Measurements from ENCODE around the gene TAF4.
"Not testable (repeated sequence)": the region's sequence is repeated elsewhere in the genome, so short reads cannot be mapped to it uniquely, and the experiment has no call there.

Gene TAF4

DNA sequence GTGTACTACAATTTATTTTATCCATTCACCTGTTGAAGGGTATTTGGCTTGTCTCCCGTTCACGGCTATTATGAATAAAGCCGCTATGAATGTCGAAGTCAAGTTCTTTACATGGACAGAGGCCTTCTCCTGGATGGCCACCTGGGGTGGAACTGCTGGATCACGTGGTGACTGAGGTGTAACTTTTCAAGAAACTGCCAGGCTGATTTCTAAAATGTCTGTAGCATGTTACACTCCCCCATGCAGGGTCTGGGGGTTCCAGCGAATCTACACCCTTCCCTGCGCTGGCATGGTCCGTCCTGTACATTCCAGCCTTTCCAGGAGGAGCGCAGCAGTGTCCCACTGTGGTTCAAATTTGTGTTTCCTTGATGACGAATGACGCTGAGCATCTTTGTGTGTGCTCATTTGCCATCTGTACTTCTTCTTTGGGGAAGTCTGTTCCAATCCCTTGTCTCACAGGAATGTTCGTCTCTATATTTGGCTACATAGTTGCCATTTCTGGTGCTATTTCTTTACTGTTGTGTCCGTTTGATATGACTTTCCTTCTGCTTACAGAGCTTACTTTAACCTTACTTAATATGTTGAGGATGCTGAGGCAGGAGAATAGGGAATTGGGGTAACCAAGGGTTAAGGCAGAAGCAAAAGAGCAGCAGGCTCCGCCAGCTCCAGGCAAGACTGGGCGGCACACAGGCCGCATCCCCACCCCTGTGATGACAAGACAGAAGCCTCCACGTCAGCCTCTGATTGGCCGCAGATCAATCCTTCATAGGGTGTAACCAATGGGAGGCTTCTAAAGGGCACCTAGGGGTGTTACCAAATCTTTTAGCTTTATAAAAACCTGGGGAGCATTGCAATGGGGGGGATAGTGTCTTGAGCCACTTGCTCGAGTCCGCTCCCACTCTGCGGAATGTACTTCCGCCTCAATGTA is 106.6 kb downstream of the TAF4 start:
- no peak for DNase-seq

DNA sequence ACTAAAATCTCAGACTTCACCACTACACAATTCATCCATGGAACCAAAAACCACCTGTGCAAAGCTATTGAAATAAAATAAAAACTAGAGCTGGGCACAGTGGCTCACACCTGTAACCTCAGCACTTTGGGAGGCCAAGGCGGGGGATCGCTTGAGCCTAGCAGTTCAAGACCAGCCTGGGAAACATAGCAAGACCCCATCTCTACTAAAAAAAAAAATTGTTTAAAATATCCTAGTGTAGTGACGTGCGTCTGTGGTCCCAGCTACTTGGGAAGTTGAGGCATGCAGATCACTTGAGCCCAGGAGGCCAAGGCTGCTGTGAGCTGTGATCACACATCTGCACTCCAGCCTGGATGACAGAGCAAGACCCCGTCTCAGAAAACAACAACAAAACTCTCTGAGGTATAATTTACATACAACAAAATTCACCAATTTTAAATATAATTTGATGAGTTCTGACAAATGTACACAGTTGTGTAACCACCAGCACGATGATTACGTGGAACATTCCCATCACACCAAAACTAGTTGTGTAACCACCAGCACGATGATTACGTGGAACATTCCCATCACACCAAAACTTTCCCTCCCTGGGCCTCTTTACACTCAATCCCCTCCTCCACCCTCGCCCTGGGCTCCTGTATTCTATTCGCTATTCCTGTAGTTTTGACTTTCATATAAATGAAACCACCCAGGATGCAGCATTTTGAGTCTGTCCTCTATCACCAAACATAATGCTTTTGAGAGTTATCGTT is 107.5 kb downstream of the TAF4 start:
- DNase-seq, result no peak

DNA sequence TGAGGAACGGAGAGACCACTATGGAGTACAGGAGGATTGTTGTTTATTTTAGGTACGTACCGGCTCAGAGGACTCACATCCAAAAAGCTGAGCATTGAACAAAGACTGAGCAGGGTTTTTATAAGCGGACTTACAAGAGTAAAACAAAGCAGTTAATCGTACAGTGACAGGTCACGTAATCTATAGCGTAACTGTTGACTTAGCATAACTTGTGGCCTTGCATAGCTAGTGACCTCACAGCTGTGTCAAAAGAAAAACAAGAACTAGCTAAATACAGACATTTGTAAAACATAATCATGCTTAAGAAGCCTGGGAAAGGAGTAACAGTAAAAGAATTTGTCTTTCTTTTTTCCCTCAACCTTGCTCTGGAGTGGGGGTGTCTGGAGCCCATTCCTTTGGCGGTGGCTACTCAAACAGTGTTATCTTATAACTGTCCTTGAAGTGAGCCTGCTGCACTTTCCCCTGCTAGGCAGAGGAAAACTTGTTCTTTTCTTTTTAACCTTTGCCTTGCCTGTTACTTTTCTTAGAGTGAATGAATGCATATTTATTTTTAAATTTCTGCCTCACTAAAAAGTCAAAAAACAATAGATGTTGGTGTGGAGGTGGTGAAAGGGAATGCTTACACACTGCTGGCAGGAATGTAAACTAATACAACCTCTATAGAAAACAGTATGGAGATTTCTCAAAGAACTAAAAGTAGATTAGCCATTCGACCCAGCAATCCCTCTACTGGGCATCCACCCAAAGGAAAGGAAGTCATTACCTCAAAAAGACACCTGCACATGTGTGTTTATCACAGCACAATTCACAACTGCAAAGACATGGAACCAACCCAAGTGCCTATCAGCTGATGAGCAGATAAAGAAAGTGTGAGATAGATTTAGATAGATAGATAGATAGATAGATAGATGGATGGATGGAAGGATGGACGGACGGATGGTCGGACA is 109.0 kb downstream of the TAF4 start:
- no peak for DNase-seq

DNA sequence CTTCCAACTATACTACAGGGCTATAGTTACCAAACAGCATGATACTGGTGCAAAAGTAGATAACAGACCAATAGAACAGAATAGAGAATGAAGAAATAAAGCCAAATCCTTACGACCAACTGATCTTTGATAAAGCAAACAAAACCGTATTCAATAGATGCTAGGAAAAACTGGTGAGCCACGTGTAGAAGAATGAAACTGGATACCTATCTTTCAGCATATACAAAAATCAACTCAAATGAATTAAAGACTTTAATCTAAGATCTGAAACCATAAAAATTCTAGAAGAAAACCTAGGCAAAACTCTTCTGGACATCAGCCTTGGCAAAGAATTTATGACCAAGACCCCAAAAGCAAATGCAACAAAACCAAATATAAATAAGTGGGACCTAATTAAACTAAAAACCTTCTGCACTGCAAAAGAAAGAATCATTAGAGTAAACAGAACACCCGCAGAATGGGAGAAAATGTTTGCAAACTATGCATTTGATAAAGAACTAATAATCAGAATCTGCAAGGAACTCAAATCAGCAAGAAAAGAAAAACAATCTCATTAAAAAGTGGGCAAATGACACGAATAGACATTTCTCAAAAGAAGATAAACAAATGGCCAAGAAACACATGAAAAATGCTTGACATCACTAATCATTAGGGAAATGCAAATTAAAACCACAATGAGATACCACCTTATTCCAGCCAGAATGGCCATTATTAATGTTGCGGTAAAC is 109.8 kb downstream of the TAF4 start:
- no peak for DNase-seq

DNA sequence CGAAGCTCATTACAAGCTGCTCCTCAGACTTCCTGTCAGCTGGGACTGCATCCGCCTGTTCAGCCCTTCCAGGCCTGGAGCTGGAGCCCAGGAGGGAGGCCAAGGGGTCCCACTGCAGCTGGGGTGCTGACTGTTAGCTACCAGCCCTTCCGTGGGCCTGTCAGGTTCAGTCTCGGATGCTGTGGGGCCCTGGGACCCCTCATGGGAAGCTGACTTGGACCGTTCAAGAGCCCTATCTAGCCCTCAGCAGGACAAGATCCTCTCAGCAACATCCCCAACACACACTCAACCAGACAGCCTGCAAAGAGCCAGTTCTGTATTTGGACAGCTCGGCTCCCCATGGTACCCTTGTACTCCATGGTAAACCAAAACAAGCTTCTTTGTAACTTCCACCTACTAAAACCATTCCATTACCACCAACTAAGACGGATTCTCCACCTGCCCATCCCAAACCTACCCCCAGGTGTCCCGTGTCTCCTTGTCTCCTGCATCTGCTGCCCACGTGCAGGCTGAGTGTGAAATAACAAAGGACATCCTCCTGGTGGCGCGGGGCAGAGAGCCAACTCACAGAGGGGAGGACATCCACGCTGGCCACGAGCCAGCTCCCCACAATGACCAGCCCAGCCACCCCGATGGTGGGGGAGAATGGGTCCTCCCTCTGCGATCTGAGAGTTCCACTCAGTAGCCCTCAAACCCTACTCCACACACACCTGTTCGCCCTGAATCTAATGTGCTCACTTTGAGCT is 111.2 kb downstream of the TAF4 start:
- DNase-seq, result no peak

DNA sequence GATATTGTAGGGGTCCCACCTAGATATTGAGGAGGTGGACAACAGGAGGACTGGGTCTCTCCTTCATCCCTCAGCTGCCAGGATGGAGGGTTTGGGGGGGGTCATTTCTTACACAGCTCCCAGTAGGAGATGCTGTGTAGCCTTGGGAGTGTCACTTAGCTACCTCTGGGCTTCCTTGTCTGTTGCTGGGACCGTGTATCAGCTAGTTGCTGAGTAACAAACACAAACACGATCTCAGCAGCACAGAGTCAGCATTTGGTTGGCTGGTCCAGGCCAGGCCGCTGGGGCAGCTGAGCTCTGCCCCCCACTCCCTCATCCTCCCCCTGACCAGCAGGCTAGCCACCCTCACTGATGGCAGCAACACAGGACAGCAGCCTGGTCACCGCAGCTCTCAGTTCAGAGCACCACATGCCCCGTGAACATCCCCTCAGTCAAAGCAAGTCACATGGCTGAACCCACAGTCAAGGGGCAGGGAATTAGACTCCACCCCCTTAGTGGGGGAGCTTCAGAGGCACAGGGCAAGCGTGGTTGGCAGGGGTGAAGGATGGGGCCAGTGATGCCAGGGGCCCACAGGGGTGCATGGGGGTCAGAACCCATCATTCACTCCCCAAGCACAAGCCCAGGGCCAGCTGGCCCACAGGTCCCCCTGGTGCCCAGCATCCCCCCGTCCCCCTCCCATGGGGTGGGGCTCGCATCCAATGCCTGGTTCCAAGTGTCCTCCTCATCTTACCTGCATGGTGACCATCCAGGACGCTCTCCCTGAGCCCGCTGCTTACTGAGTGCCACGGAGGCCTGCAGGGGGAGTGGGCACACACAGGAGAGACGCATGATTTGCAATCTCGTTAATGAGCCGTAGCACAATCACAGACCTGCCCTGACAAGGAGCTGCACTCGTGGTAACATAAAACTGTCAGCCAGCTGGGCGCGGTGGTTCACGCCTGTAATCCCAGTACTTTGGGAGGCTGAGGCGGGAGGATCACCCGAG is 112.4 kb downstream of the TAF4 start:
- DNase-seq, result no peak

DNA sequence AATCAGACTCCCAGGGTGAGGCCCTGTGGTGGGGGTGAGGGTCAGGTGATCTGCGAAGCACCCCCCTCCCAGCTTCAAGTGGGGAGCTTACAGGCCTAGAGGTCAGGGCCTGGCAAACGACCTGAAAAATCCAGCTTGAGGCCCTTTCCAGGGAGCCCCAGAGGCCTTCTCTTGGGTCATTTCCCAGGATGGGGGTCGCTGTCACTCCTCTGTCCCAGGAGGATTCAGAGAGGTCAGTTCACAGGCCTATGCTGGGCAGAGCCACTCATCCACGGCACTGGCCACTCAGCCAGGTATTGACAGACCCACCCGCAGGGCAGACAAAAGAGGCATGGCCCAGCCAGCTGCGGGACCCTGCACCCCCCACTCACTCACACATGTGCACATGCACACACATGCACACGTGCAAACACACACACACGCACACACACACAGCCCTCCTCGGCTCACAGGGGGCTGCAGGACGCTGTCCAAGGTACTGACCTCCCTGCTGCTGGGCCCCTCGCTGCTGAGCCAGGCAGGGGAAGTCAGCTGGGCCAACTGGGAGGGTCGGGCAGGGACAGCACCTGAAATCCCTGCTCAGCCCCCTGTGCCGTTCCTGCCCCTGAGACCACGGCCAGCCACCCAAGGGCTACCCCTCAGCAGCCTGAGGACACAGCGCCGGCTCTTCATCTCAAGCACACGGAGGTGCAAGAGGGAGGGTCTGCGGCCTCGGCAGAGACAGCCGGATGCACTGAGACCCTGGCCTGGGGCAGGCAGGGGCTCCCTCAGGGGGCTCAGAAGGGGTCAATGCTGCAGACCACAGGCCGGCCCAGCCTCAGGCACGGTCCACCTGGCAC is 113.8 kb downstream of the TAF4 start:
- peak; percentile 83 for DNase-seq

DNA sequence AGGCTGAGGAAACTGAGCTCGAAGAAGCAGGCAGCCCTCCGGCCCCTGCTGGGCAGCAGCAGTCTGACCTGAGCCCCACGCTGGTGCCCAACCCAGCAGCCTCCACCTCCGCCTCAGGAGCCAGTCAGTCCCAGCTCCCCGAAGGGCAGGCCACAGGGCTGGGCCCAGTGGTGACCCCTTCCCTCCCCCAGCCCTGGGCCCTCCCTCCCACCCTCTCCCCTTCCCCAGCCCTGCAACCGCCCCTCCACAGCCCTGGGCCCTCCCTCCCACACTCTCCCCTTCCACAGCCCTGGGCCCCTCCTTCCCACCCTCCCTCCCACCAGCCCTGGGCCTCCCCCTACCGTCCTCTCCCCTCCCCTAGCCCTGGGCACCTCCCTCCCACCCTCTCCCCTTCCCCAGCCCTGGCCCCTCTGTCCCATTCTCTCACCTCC is 115.0 kb downstream of the TAF4 start:
- DNase-seq, result no peak

DNA sequence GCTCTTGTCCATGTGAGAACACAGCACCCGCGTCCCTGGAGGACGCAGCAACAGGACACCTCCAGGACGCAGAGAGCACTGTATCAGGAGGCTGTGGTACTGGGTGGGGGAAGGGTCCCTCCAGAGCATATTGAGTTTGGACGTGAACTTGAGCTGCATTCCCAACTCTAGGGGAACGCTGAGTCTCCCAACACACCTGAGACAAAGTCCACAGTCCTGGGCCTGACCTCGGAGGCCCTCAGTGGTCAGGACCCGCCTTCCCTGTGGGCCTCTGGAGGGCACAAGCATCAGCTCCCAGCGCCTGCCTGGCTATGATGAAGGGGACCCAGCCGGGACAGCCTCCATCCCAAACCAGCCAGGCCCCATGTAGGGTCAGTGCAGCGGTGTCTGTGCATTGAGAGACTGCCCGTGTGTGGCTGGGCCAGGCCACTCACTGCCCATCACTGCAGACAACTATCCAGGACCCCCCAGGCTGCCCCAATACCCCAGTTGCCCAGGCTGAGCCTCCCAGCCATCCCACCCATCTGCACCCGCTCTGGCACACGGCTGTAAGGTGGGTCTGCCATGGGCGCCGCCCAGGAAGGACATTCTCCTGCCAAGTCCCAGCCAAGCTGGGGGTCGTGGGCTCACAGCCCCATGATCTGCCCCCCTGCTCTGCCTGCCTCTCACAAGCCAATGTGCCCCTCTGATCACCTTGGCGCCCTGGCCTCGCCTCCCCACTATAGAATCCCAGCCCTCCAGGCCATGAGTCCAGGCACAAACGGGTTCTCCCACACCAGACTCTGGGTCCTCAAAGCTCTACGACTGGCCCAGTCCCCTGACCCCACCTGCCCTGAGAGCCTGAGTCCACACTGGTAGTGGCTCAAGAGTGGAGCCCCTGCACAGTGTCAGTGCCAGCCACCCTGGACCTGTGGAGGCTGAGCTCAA is 115.7 kb downstream of the TAF4 start:
- DNase-seq, result no peak

DNA sequence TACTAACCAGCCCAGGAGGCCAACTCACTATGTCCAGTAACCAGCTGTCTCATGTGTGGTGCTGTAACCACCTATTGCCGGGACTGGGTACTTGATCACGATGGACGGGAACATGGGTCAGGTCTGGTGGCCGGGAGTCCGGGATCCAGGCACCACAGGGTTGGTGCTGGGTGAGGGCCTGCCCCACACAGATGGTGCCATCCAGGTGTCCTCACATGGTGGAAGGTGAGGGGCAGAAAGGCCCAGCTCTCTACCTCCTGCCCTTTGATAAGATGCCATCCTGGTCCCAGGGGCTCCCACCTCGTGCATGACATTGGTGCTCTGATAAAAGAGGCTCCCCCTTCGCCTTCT is 116.3 kb downstream of the TAF4 start:
- no peak for DNase-seq

DNA sequence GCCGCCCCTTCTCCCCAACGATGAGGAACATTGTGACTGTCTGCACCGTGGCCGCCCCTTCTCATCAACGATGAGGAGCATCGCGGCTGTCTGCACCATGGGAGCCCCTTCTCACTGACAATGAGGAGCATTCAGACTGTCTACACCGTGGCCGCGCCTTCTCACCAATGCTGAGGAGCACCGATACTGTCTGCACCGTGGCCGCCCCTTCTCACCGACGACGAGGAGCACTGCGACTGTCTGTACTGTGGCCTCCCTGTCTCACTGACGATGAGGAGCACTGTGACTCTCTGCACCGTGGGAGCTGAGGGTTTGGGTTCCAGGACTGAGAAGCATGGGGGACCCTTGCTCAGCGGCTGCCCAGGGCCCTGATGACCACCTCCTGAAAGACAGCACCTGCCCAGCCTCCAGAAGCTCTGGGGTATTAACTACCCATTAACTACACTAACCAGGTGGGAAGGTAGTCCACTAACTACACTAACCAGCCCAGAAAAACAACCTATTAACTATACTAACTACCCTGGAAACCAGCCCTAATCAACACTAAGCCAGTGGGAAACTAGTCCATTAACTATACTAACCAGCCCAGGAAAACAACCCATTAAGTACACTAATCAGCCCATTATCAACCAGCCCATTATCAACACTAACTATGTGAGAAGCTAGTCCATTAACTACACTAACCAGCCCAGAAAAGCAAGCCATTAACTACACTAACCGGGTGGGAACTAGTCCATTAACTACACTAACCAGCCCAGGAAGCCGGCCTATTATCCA is 116.9 kb downstream of the TAF4 start:
- no peak for DNase-seq

DNA sequence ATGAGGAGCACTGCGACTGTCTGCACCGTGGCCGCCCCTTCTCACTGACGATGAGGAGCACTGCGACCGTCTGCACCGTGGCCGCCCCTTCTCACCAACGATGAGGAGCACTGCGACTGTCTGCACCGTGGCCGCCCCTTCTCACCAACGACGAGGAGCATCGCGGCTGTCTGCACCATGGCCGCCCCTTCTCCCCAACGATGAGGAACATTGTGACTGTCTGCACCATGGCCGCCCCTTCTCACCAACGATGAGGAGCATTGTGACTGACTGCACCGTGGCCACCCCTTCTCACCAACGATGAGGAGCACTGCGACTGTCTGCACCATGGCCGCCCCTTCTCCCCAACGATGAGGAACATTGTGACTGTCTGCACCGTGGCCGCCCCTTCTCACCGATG is 117.6 kb downstream of the TAF4 start:
- not testable (repeated sequence) for DNase-seq

DNA sequence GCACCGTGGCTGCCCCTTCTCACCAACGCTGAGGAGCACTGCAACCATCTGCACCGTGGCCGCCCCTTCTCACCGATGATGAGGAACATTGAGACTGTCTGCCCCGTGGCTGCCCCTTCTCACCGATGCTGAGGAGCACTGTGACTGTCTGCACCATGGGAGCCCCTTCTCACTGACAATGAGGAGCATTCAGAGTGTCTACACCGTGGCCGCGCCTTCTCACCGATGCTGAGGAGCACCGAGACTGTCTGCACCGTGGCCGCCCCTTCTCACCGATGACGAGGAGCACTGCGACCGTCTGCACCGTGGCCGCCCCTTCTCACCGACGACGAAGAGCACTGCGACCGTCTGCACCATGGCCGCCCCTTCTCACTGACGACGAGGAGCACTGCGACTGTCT is 120.2 kb downstream of the TAF4 start:
- not testable (repeated sequence) for DNase-seq

DNA sequence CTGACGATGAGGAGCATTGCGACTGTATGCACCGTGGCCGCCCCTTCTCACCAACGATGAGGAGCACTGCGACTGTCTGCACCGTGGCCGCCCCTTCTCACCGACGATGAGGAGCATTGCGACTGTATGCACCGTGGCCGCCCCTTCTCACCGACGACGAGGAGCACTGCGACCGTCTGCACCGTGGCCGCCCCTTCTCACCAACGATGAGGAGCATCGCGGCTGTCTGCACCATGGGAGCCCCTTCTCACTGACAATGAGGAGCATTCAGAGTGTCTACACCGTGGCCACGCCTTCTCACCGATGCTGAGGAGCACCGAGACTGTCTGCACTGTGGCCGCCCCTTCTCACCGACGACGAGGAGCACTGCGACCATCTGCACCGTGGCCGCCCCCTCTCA is 120.7 kb downstream of the TAF4 start:
- not testable (repeated sequence) for DNase-seq

DNA sequence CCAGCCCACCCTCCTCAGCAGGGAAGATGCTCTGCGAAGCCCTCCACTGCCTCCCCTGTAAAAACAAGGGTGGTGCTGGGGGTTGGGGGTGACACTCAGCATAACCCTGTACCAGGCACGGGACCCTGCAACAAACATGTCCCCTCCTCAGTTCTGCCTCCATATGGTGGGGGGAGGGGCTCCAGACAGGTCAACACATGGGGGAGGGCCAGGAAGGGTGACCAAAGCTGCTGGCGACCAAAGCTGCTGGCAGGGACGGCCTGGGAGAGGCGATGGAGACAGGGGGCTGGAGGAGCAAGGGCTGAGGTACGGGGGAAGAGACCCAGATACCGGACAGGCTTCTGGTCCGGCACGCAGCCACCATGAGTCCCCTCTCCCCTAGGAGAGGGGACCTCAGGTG is 123.2 kb downstream of the TAF4 start:
- DNase-seq, result no peak

DNA sequence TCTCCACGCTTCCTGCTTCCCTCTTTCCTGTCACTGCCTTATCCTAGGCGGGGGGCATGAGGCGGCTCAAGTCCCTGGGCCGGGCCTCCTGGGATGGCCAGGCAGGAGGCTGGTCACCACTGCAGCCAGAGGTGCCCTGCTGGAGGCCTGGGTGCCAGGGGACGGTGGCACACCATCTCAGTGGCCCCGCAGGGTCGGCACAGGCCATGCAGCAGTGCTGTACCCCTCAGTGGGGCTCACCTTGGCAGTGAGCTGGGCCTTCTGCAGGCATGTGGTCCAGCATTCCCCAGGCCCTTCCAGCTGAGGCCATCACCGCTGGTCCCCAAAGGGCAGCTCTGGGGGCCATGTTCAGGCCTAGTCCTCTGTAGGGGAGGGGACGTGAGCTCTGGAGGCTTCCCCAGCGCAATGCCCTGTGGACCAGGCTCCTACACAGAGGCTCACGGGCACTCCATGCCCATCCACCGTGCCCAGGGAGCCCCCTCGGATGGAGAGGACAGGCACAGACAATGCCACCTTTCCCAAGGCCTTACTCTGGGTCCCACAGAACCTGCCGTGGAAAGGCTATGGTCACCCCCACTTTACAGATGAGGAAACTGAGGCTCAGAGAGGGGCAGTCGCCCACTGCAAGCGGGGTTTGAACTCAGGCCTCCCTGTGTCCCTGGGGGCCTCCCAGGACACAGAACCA is 123.8 kb downstream of the TAF4 start:
- no peak for DNase-seq
